ENCODE results near the gene SMIM35. TPM values are rescaled to one million over a fixed set of nuclear protein-coding genes. Genes with fewer than 3 reads are reported as not detected.

The SMIM35 gene
- total and polyA plus RNA-seq, 2 donors (not counting 3 experiments of a cell fraction or from before 2014, with no cell fraction given) = not detected

- Histone ChIP-seq H3K9me3 (replicated peaks; ENCODE audit: control insufficient read depth, insufficient read depth, low read length) (no peaks in the 10 kb centered on the region), H2AFZ (ENCODE audit: low read depth, low read length) (no peak overlapping the region), H3K27me3 (ENCODE audit: control insufficient read depth in 2 of 2, insufficient read depth in 2 of 2, low read length in 2 of 2) (peaks cover 0 to 4% of the 10 kb centered on the region in 2 experiments), H3K36me3 (ENCODE audit: control insufficient read depth in 2 of 2, extremely low read depth in 1 of 2, insufficient read depth in 2 of 2, low read length in 2 of 2) (no peaks in the 10 kb centered on the region), H3K4me3 (replicated peaks in 1 of 3; ENCODE audit: insufficient read depth in 1 of 3, low read depth in 1 of 3, low read length in 3 of 3) (no peak overlapping the region), H3K4me2 (ENCODE audit: insufficient read depth, low read length) (no peak overlapping the region), H3K9ac (replicated peaks; ENCODE audit: extremely low read depth, insufficient read depth, low read length) (no peak overlapping the region), H3K79me2 (ENCODE audit: control insufficient read depth, insufficient read depth, low read length) (no peaks in the 10 kb centered on the region), H4K20me1 (replicated peaks; ENCODE audit: control insufficient read depth, extremely low read depth, insufficient read depth, low read length) (no peaks in the 10 kb centered on the region), H3K4me1 (ENCODE audit: control insufficient read depth, extremely low read depth, insufficient read depth, low read length) (no peaks in the 10 kb centered on the region), H3K9me1 (replicated peaks; ENCODE audit: control insufficient read depth, extremely low read depth, insufficient read depth, low read length) (no peaks in the 10 kb centered on the region), H3K27ac (ENCODE audit: insufficient read depth, low read depth, low read length) (no peak overlapping the region)
- POLR2A ChIA-PET = no interaction called here
- TF ChIP-seq JUN (IDR thresholded peaks at IDR 0.05; ENCODE audit: borderline replicate concordance, insufficient read depth, insufficient read length, low read depth) (no peak), POLR2AphosphoS5 (IDR thresholded peaks at IDR 0.05; ENCODE audit: insufficient read depth, low read depth, low read length) (no peak), CTCF (IDR thresholded peaks at IDR 0.05; ENCODE audit: extremely low read depth in 1 of 2, insufficient read depth in 1 of 2, low read depth in 1 of 2, low read length in 2 of 2) (no peak), GATA2 (IDR thresholded peaks at IDR 0.05; ENCODE audit: insufficient read depth, insufficient read length, low read depth, low read length) (no peak), FOS (IDR thresholded peaks at IDR 0.05; ENCODE audit: borderline replicate concordance, insufficient read depth, low read length) (no peak), EZH2 (IDR thresholded peaks at IDR 0.05; ENCODE audit: borderline replicate concordance, low read depth, low read length, severe bottlenecking) (no peak), POLR2A (IDR thresholded peaks at IDR 0.05; ENCODE audit: low read depth, low read length) (no peak), MYC (IDR thresholded peaks at IDR 0.05; ENCODE audit: low read depth, low read length) (no peak)
- TF ChIP-seq, protein P1, sequence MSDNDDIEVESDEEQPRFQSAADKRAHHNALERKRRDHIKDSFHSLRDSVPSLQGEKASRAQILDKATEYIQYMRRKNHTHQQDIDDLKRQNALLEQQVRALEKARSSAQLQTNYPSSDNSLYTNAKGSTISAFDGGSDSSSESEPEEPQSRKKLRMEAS (IDR thresholded peaks at IDR 0.05; ENCODE audit: insufficient read depth, insufficient read length) = no peak
- CTCF ChIA-PET = interaction anchor here (1.0 kb wide), 1 partner anchor 15 kb away, joined by 3 read pairs; no protein-coding TSS in a partner anchor
- no peak for FAIRE-seq
- BruUV-seq (replicated peaks) = no TSS peak
- intact Hi-C loops (cut with micrococcal nuclease) = no loop called here
- dilution Hi-C loops (cut with MboI; ENCODE audit: extremely low pct_ligation_motif_present, low sequenced_read_pairs) = no loop called here
- DNase-seq (ENCODE audit: low read depth, low spot score) = no peak
These were observed 17.7 kb upstream of the SMIM35 start for GRCh38 chr11:118104491-118104890.

All from endothelial cell of umbilical vein (primary cell).